ENCODE measurements around the gene BRAT1.
"Not testable (repeated sequence)": the region's sequence is repeated elsewhere in the genome, so short reads cannot be mapped to it uniquely, and the experiment has no call there.

BRAT1 gene

DNA sequence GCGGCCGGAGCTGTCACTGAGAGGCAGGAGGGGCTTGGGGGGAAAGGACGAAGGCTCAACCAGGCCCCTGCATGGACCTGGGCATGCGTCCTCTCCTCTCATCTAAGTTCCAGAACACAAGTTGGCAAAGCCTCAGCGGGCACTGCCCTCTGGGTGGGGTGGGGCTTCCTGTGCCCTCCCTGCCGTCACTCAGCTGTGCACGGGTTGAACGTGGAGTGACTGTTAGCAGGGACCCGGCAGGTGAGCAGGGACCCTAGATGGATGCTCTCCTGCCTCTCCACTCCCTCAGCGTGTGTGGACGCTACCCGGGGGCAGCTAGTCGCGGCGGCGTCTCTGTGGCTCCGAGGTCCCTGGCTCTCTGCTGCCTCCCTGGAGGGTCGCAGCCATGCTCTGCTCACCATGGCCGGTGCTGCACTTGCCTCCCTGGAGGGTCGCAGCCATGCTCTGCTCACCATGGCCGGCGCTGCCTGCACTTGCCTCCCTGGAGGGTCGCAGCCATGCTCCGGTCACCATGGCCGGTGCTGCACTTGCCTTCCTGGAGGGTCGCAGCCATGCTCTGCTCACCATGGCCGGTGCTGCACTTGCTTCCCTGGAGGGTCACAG is 40.0 kb upstream of the BRAT1 start:
- peaks cover 15% of the 10 kb centered on the region for H3K36me3 ChIP-seq (ENCODE audit: insufficient read depth, low read length)
- no peak overlapping the region for H3K9ac ChIP-seq (ENCODE audit: low read depth, low read length)
- 95% methylated on average over 27 of the region's 27 CpGs for WGBS

GRCh38 chr7:2594599-2594998 is 39.3 kb upstream of the BRAT1 start:
- Histone ChIP-seq H3K9ac (ENCODE audit: low read depth, low read length) (no peak overlapping the region), H3K36me3 (ENCODE audit: insufficient read depth, low read length) (peaks cover 15% of the 10 kb centered on the region), H3K27ac (ENCODE audit: low read depth, low read length) (no peak overlapping the region)

More for the DNA sequence above, 40.0 kb upstream of the BRAT1 start:
- no peak overlapping the region for H3K4me3 ChIP-seq (ENCODE audit: low read length)
- H3K27me3 ChIP-seq (ENCODE audit: insufficient read depth, low read length) = no peaks in the 10 kb centered on the region
- no peaks in the 10 kb centered on the region for H3K9me3 ChIP-seq (ENCODE audit: insufficient read depth, low read depth, low read length)
- H3K4me1 ChIP-seq (ENCODE audit: insufficient read depth, low read length) = no peaks in the 10 kb centered on the region
- H3K27ac ChIP-seq (ENCODE audit: low read depth, low read length) = no peak overlapping the region

GRCh38 chr7:2593036-2593727 is 37.9 kb upstream of the BRAT1 start:
- H3K27ac ChIP-seq (ENCODE audit: low read depth, low read length) = no peak overlapping the region
- no peak overlapping the region for H3K4me3 ChIP-seq (ENCODE audit: low read length)
- peaks cover 11% of the 10 kb centered on the region for H3K36me3 ChIP-seq (ENCODE audit: insufficient read depth, low read length)
- 95% methylated on average over 38 of the region's 38 CpGs for WGBS
- H3K27me3 ChIP-seq (ENCODE audit: insufficient read depth, low read length) = no peaks in the 10 kb centered on the region
- H3K9ac ChIP-seq (ENCODE audit: low read depth, low read length) = no peak overlapping the region
- no peaks in the 10 kb centered on the region for H3K9me3 ChIP-seq (ENCODE audit: insufficient read depth, low read depth, low read length)
- no peaks in the 10 kb centered on the region for H3K4me1 ChIP-seq (ENCODE audit: insufficient read depth, low read length)

More at GRCh38 chr7:2594599-2594998, 39.3 kb upstream of the BRAT1 start:
- Histone ChIP-seq H3K4me1 (ENCODE audit: insufficient read depth, low read length) (no peaks in the 10 kb centered on the region), H3K9me3 (ENCODE audit: insufficient read depth, low read depth, low read length) (no peaks in the 10 kb centered on the region), H3K4me3 (ENCODE audit: low read length) (no peak overlapping the region), H3K27me3 (ENCODE audit: insufficient read depth, low read length) (no peaks in the 10 kb centered on the region)
- 97% methylated on average over 10 of the region's 10 CpGs for whole genome bisulfite sequencing

- Histone ChIP-seq H3K4me1 (ENCODE audit: insufficient read depth, low read length) (no peaks in the 10 kb centered on the region), H3K4me3 (ENCODE audit: low read length) (no peak overlapping the region), H3K36me3 (ENCODE audit: insufficient read depth, low read length) (peaks cover 7% of the 10 kb centered on the region), H3K9ac (ENCODE audit: low read depth, low read length) (no peak overlapping the region), H3K9me3 (ENCODE audit: insufficient read depth, low read depth, low read length) (no peaks in the 10 kb centered on the region), H3K27ac (ENCODE audit: low read depth, low read length) (no peak overlapping the region), H3K27me3 (ENCODE audit: insufficient read depth, low read length) (no peaks in the 10 kb centered on the region)
- WGBS = 95% methylated on average over 23 of the region's 23 CpGs
These were observed 37.1 kb upstream of the BRAT1 start for GRCh38 chr7:2592375-2592865.

DNA sequence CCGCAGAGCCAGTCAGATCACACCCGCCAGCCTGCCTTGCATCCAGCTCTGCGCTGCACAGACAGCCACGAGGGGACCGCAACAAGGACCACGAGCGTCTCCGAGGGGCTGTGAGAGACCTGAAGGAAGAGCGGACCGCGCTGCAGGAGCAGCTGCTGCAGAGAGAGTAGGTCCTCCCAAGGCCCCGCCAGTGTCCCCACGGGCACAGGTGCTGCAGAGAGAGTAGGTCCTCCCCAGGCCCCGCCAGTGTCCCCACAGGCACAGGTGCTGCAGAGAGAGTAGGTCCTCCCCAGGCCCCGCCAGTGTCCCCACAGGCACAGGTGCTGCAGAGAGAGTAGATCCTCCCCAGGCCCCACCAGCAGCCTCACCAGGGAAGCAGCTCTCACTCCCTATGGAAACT is 34.6 kb upstream of the BRAT1 start:
- 96% methylated on average over 15 of the region's 15 CpGs for WGBS
- not testable (repeated sequence) for H3K27me3 ChIP-seq (ENCODE audit: insufficient read depth, low read length); H3K4me1 ChIP-seq (ENCODE audit: insufficient read depth, low read length); H3K4me3 ChIP-seq (ENCODE audit: low read length); H3K27ac ChIP-seq (ENCODE audit: low read depth, low read length); H3K9me3 ChIP-seq (ENCODE audit: insufficient read depth, low read depth, low read length); H3K36me3 ChIP-seq (ENCODE audit: insufficient read depth, low read length); H3K9ac ChIP-seq (ENCODE audit: low read depth, low read length)

- Histone ChIP-seq H3K36me3 (ENCODE audit: insufficient read depth, low read length) (peaks cover 10% of the 10 kb centered on the region), H3K27ac (ENCODE audit: low read depth, low read length) (no peak overlapping the region), H3K9me3 (ENCODE audit: insufficient read depth, low read depth, low read length) (no peaks in the 10 kb centered on the region), H3K9ac (ENCODE audit: low read depth, low read length) (no peak overlapping the region), H3K27me3 (ENCODE audit: insufficient read depth, low read length) (no peaks in the 10 kb centered on the region), H3K4me1 (ENCODE audit: insufficient read depth, low read length) (no peaks in the 10 kb centered on the region), H3K4me3 (ENCODE audit: low read length) (no peak overlapping the region)
- WGBS = 94% methylated on average over 16 of the region's 16 CpGs
These were observed 34.0 kb upstream of the BRAT1 start for GRCh38 chr7:2589341-2589740.

DNA sequence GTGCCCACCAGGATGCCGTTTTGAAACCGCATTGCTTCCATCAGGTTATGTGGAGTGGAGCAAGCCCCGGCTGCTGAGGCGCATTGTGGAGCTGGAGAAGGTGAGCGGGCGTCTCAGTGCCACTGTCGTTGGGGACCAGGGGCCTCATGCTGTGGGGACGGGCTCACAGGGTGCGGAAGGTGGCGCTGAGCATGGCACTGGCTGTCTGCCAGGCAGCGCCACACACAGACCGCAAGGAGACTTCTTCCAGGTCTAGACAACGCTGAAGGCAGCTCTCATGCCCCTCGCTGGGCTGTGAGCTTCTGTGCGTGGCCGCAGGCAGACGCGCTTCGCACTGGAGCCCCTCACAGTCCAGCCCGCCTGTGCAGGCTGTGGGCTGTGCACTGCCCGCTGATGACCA is 32.5 kb upstream of the BRAT1 start:
- H3K9ac ChIP-seq (ENCODE audit: low read depth, low read length) = no peak overlapping the region

GRCh38 chr7:2587134-2587533 is 31.8 kb upstream of the BRAT1 start:
- no peaks in the 10 kb centered on the region for H3K27me3 ChIP-seq (ENCODE audit: insufficient read depth, low read length)
- peaks cover 6% of the 10 kb centered on the region; the same call in 1 of the 2 replicates for H3K36me3 ChIP-seq (ENCODE audit: insufficient read depth, low read length)
- H3K4me1 ChIP-seq (ENCODE audit: insufficient read depth, low read length) = no peaks in the 10 kb centered on the region
- 90% methylated on average over 9 of the region's 9 CpGs for WGBS
- no peak overlapping the region for H3K27ac ChIP-seq (ENCODE audit: low read depth, low read length)
- no peak overlapping the region for H3K4me3 ChIP-seq (ENCODE audit: low read length)
- H3K9ac ChIP-seq (ENCODE audit: low read depth, low read length) = no peak overlapping the region
- H3K9me3 ChIP-seq (ENCODE audit: insufficient read depth, low read depth, low read length) = no peaks in the 10 kb centered on the region

More for the DNA sequence above, 32.5 kb upstream of the BRAT1 start:
- Histone ChIP-seq H3K27ac (ENCODE audit: low read depth, low read length) (no peak overlapping the region), H3K4me3 (ENCODE audit: low read length) (no peak overlapping the region), H3K36me3 (ENCODE audit: insufficient read depth, low read length) (peaks cover 12% of the 10 kb centered on the region), H3K27me3 (ENCODE audit: insufficient read depth, low read length) (no peaks in the 10 kb centered on the region), H3K9me3 (ENCODE audit: insufficient read depth, low read depth, low read length) (no peaks in the 10 kb centered on the region), H3K4me1 (ENCODE audit: insufficient read depth, low read length) (no peaks in the 10 kb centered on the region)
- 95% methylated on average over 21 of the region's 21 CpGs for WGBS

DNA sequence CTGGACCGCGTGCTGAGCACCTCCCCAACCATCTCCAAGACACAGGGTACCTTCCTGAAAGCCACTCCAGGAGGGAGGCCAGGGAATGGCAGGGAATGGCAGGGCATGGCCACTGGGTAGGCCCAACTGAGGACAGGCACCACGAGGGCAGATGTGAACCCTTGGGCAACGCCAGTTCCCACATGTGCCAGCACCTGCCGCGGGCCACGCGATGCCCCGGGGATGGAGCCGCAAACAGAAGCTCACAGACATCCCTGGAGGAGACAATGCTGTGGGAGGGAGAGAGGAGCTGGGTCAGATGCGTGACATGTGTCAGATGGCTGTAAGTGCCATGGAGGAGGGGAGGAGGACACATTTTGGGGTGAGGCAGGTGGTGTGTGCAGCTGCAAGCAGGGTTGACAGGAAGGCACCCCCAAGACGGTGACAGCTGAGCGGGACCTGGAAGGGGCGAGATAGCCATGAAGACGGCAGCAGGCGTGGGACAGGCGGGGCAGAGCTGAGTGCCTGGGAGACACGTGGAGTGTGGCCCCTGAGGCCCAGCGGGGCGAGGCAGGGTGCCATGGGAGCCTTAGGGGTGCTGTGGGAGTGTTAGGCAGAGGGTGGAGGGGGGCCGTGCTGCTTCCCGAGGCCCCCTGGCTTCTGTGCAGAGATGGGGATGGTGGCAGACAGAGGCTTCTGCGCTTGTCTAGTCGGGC is 31.1 kb upstream of the BRAT1 start:
- no peak overlapping the region for H3K4me3 ChIP-seq (ENCODE audit: low read length)
- WGBS = 92% methylated on average over 24 of the region's 24 CpGs
- H3K4me1 ChIP-seq (ENCODE audit: insufficient read depth, low read length) = no peaks in the 10 kb centered on the region
- H3K9me3 ChIP-seq (ENCODE audit: insufficient read depth, low read depth, low read length) = no peaks in the 10 kb centered on the region
- no peaks in the 10 kb centered on the region for H3K27me3 ChIP-seq (ENCODE audit: insufficient read depth, low read length)
- H3K27ac ChIP-seq (ENCODE audit: low read depth, low read length) = no peak overlapping the region
- no peak overlapping the region for H3K9ac ChIP-seq (ENCODE audit: low read depth, low read length)
- peaks cover 6% of the 10 kb centered on the region; the same call in 1 of the 2 replicates for H3K36me3 ChIP-seq (ENCODE audit: insufficient read depth, low read length)

GRCh38 chr7:2585446-2585845 is 30.1 kb upstream of the BRAT1 start:
- H3K9ac ChIP-seq (ENCODE audit: low read depth, low read length) = no peak overlapping the region
- 92% methylated on average over 19 of the region's 19 CpGs for whole genome bisulfite sequencing

More at GRCh38 chr7:2585446-2585845, 30.1 kb upstream of the BRAT1 start:
- Histone ChIP-seq H3K4me3 (ENCODE audit: low read length) (no peak overlapping the region), H3K27me3 (ENCODE audit: insufficient read depth, low read length) (no peaks in the 10 kb centered on the region), H3K9me3 (ENCODE audit: insufficient read depth, low read depth, low read length) (no peaks in the 10 kb centered on the region), H3K4me1 (ENCODE audit: insufficient read depth, low read length) (no peaks in the 10 kb centered on the region), H3K36me3 (ENCODE audit: insufficient read depth, low read length) (peaks cover 6% of the 10 kb centered on the region; the same call in 1 of the 2 replicates), H3K27ac (ENCODE audit: low read depth, low read length) (no peak overlapping the region)
